Activated T-helper 1 cell treated with anti-CD3 and anti-CD28 coated beads, Interleukin-2, amount 50 U/mL, for 16 hours (primary cell): ENCODE data around the gene GGT5.
"Not testable (repeated sequence)": the region's sequence is repeated elsewhere in the genome, so short reads cannot be mapped to it uniquely, and the experiment has no call there.

ENCODE experiments used
- DNase-seq, 2 donors: peaks; one replicate each; pipeline ENCODE4 v3.0.0-alpha.2; 2020; ENCODE audit warnings: low read depth in 1 of 2, low spot score in 1 of 2

The GGT5 gene

GRCh38 chr22:24207264-24208011 lies 37.4 kb downstream of the GGT5 start:
- no peak for DNase-seq

- not testable (repeated sequence) for DNase-seq
Observed at GRCh38 chr22:24206460-24207263, 38.2 kb downstream of the GGT5 start.

GRCh38 chr22:24205438-24206195 lies 39.3 kb downstream of the GGT5 start:
- no peak for DNase-seq

GRCh38 chr22:24203856-24204255 lies 41.0 kb downstream of the GGT5 start:
- DNase-seq: not testable (repeated sequence)

GRCh38 chr22:24201681-24202614 lies 42.9 kb downstream of the GGT5 start:
- DNase-seq: no peak

- DNase-seq: no peak
Observed at GRCh38 chr22:24200619-24201212, 44.2 kb downstream of the GGT5 start.

- DNase-seq: no peak
Observed at GRCh38 chr22:24198682-24199052, 46.2 kb downstream of the GGT5 start.

GRCh38 chr22:24191893-24192292 lies 53.0 kb downstream of the GGT5 start:
- no peak for DNase-seq

- DNase-seq: no peak
Observed at GRCh38 chr22:24191381-24191841, 53.5 kb downstream of the GGT5 start.

- DNase-seq: no peak
Observed at GRCh38 chr22:24190596-24191208, 54.2 kb downstream of the GGT5 start.

GRCh38 chr22:24190159-24190540 lies 54.7 kb downstream of the GGT5 start:
- no peak for DNase-seq

GRCh38 chr22:24189249-24190158 lies 55.4 kb downstream of the GGT5 start:
- no peak for DNase-seq

- DNase-seq: no peak
Observed at GRCh38 chr22:24188705-24189248, 56.1 kb downstream of the GGT5 start.

- DNase-seq: no peak
Observed at GRCh38 chr22:24187731-24188644, 56.9 kb downstream of the GGT5 start.

GRCh38 chr22:24186892-24187670 lies 57.8 kb downstream of the GGT5 start:
- DNase-seq: no peak

GRCh38 chr22:24186352-24186740 lies 58.5 kb downstream of the GGT5 start:
- no peak for DNase-seq
